Epithelial cell of proximal tubule (primary cell): Measurements from ENCODE around the gene PYGO1. TPM values are rescaled to one million over a fixed set of nuclear protein-coding genes. Genes with fewer than 3 reads are reported as not detected.
"Not testable (repeated sequence)": the region's sequence is repeated elsewhere in the genome, so short reads cannot be mapped to it uniquely, and the experiment has no call there.

ENCODE experiments used
- DNase-seq: peaks from one replicate; pipeline ENCODE4 v3.0.0-alpha.2; 2011; ENCODE audit warnings: low read depth
- H3K4me3 ChIP-seq: 2 replicates; pipeline ENCODE4 v1.5.1; 2011; ENCODE audit warnings: low read depth, mild to moderate bottlenecking, low read length
- CTCF ChIP-seq: conservative IDR thresholded peaks from 2 replicates; pipeline ENCODE4 v1.5.1; 2012; ENCODE audit warnings: low read depth, mild to moderate bottlenecking, low read length
- total RNA-seq: library from RNA; depleted of rRNA; stranded (reverse); fragments of >200 nt; gene quantifications from 2 replicates; pipeline ENCODE4 v1.2.3, GENCODE V29; 2015

PYGO1 gene
- total RNA-seq, 1 donor from 2014 or later, result 2.2 TPM

GRCh38 chr15:55496716-55497115 is 91.4 kb downstream of the PYGO1 start:
- TF ChIP-seq CTCF, result no peak
- no peak for DNase-seq
- no peak overlapping the region for H3K4me3 ChIP-seq

- no peak for TF ChIP-seq CTCF
- H3K4me3 ChIP-seq, result no peak overlapping the region
- no peak for DNase-seq
Measured at GRCh38 chr15:55494931-55495330, 93.2 kb downstream of the PYGO1 start.

- DNase-seq, result peak; percentile 58
- not testable (repeated sequence) for H3K4me3 ChIP-seq
Measured at GRCh38 chr15:55488952-55489600, 99.1 kb downstream of the PYGO1 start.

Other genes starting within 250 kb of the PYGO1 start
- 17.6 and 23.8 TPM in 2 replicates for gene CCPG1, start 180.0 kb downstream of the PYGO1 start, total RNA-seq
- 1.4 and 3.3 TPM in 2 replicates for gene PIERCE2, start 179.8 kb downstream of the PYGO1 start, total RNA-seq
- gene DNAAF4, start 80.1 kb downstream of the PYGO1 start, total RNA-seq, result 3.3 and 5.3 TPM in 2 replicates
- 4.4 and 10.1 TPM in 2 replicates for gene PRTG, start 154.8 kb upstream of the PYGO1 start, total RNA-seq